Neural crest cell (in vitro differentiated cells): ENCODE measurements around the gene TRIP12. TPM values are rescaled to one million over a fixed set of nuclear protein-coding genes. Genes with fewer than 3 reads are reported as not detected.

Experiments used
- DNase-seq: peaks from one replicate; pipeline ENCODE4 v3.0.0; 2021; ENCODE audit warnings: low read depth, mixed read lengths, low spot score
- H3K27ac Mint-ChIP-seq: one replicate; pipeline ENCODE4 v1.8.0; 2021; ENCODE audit warnings: mild to moderate bottlenecking, mixed read lengths; ENCODE audit not compliant: unreplicated experiment
- H3K27me3 Mint-ChIP-seq: 2 replicates; pipeline ENCODE4 v1.8.0; 2021; ENCODE audit warnings: low read depth, mild to moderate bottlenecking, mixed read lengths
- H3K36me3 Mint-ChIP-seq: 2 replicates; pipeline ENCODE4 v1.8.0; 2021; ENCODE audit warnings: low read depth, mild to moderate bottlenecking, mixed read lengths
- H3K4me1 Mint-ChIP-seq: 2 replicates; pipeline ENCODE4 v1.8.0; 2021; ENCODE audit warnings: mixed read lengths
- H3K4me3 Mint-ChIP-seq: one replicate; pipeline ENCODE4 v1.8.0; 2021; ENCODE audit warnings: mild to moderate bottlenecking, mixed read lengths
- H3K9me3 Mint-ChIP-seq: 2 replicates; pipeline ENCODE4 v1.8.0; 2021; ENCODE audit warnings: mixed read lengths
- total RNA-seq: library from RNA; stranded (reverse); gene quantifications from 2 replicates; pipeline ENCODE4 v1.2.1, GENCODE V29; 2021
- TF ChIP-seq, protein P1 (sequence below): fragments of 200-600 bp; sonication (generic); conservative IDR thresholded peaks from 2 replicates; pipeline ENCODE4 v1.5.0; 2021; ENCODE audit warnings: antibody characterized with exemption, mild to moderate bottlenecking

The TRIP12 gene
- total RNA-seq, 1 donor from 2014 or later: 222 TPM

DNA sequence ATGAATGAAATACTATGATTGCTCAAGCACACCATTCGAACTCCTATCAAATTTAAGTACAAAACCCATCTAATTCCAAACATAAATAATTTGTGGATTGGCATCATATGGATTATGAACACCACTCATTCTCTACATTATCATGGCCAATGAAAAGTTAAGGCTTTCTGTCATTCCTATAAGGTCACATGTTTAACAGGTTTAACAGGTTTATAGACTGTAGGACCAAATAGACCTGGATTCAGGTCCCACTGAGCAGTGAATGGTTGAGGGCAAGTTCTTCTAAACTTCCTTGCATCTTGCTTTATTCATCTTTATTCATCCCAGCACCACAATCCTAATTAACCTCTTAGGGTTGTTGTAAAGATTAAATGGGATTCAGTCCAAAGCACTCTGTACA lies 33.9 kb upstream of the TRIP12 start:
- Mint-ChIP-seq H3K4me3 (no peak overlapping the region), H3K27me3 (no peaks in the 10 kb centered on the region), H3K9me3 (no peaks in the 10 kb centered on the region), H3K36me3 (no peaks in the 10 kb centered on the region), H3K4me1 (peaks cover 13% of the 10 kb centered on the region), H3K27ac (no peak overlapping the region)
- no peak for DNase-seq
- TF ChIP-seq, protein P1, sequence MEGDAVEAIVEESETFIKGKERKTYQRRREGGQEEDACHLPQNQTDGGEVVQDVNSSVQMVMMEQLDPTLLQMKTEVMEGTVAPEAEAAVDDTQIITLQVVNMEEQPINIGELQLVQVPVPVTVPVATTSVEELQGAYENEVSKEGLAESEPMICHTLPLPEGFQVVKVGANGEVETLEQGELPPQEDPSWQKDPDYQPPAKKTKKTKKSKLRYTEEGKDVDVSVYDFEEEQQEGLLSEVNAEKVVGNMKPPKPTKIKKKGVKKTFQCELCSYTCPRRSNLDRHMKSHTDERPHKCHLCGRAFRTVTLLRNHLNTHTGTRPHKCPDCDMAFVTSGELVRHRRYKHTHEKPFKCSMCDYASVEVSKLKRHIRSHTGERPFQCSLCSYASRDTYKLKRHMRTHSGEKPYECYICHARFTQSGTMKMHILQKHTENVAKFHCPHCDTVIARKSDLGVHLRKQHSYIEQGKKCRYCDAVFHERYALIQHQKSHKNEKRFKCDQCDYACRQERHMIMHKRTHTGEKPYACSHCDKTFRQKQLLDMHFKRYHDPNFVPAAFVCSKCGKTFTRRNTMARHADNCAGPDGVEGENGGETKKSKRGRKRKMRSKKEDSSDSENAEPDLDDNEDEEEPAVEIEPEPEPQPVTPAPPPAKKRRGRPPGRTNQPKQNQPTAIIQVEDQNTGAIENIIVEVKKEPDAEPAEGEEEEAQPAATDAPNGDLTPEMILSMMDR: no peak

DNA sequence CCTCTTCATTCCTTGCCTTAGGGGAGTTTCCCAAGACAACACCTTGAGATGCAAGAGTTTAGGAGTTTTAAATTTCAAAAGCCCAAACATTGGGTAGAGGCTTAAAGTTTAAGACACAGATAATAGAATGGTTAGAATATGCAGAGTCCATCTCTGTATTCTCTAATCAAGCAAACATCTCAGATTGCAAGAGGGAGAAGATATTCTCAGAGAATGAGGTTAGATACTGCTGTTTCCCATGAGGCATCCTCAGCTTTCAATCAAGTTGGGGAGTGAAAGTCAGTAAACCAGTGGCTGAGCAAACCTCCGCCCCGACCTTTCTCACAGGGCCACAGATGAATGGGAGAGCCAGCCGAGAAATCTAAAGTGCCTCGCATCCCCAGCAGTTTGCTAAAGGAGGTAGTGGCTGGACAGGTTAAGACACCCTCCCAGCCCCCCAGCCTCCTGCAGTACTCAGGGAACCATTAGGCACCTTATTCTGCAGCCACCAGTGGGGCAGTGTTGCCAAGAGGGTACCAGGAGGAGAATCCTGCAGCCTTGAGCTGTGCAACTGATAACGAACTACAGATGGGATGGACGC lies 30.5 kb upstream of the TRIP12 start:
- DNase-seq: no peak
- no peaks in the 10 kb centered on the region for H3K36me3 Mint-ChIP-seq
- no peaks in the 10 kb centered on the region for H3K9me3 Mint-ChIP-seq
- TF ChIP-seq, protein P1: no peak
- no peaks in the 10 kb centered on the region for H3K27me3 Mint-ChIP-seq
- H3K27ac Mint-ChIP-seq: no peak overlapping the region
- peaks cover 13% of the 10 kb centered on the region for H3K4me1 Mint-ChIP-seq
- H3K4me3 Mint-ChIP-seq: no peak overlapping the region

DNA sequence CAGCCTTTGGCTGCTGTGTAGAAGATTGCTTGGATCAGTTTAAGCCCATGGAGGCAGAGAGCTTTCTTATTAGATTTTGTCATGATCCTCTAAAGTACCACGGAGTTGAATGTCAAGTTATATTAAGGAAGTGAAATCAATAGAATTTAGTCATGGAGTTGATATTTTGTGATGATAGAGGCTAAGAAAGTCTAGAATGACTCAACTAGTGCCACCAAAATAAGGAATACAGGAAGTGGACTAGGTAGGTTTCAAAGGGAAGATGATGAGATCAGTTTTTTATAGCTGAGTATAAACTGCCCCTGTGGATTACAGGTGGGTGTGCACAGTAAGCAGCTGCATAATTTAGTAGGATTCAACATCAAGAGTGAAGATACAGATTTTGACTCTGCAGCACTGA lies 25.7 kb upstream of the TRIP12 start:
- TF ChIP-seq, protein P1: no peak

DNA sequence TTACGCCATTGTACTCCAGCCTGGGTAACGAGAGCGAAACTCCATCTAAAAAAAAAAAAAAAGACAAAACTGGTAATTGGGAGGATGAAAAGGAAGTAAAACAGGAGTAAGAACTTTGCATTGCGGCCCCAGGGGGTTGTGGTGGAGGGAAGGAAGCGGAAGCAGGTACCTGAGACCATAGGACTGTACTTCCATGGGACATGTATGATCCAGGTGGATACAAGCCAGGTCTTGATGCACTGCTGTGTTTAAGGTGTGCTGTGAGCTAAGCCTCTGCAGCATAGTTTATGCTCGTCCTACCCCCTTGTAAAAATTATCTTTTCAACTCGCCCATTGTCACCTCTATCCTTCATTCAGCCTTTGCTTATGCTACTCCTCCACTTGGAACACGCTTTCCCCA lies 24.2 kb upstream of the TRIP12 start:
- DNase-seq: no peak
- Mint-ChIP-seq H3K36me3 (peaks cover 7% of the 10 kb centered on the region), H3K27ac (no peak overlapping the region)

More for the DNA sequence above, 25.7 kb upstream of the TRIP12 start:
- no peak for DNase-seq
- Mint-ChIP-seq H3K9me3 (no peaks in the 10 kb centered on the region), H3K27ac (no peak overlapping the region), H3K27me3 (no peaks in the 10 kb centered on the region), H3K4me3 (no peak overlapping the region), H3K4me1 (peaks cover 5% of the 10 kb centered on the region), H3K36me3 (peaks cover 7% of the 10 kb centered on the region)

DNA sequence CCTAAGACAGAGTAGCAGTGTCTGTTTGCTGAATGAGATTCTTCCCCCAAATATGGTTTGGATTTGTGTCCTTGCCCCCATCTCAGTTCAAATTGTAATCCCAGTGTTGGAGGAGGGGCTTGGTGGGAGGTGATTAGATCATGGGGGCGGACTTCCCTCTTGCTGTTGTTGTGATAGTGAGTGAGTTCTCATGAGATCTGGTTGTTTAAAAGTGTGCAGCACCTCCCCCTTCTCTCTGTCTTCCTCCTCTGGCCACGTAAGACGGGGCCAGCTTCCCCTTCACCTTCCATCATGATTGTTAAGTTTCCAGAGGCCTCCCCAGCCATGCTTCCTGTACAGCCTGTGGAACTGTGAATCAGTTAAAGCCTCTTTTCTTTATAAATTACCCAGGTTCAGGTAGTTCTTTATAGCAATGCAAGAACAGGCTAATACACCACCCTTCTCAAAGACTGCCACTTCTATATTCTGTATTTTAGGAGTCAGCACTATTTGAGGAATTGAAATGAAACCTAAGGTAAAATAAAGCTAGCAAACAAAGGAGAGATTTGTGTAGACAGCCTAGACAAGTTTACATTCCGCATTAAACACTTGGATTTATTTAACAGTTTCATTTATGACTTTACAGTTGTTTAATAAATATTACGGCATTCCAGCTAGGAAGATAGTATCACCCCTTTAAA lies 22.1 kb upstream of the TRIP12 start:
- Mint-ChIP-seq H3K27ac (peak overlapping the region; percentile 44), H3K4me1 (peaks cover 5% of the 10 kb centered on the region), H3K9me3 (no peaks in the 10 kb centered on the region), H3K4me3 (no peak overlapping the region), H3K36me3 (peaks cover 7% of the 10 kb centered on the region), H3K27me3 (no peaks in the 10 kb centered on the region)
- DNase-seq: no peak
- TF ChIP-seq, protein P1: no peak

More for the DNA sequence above, 24.2 kb upstream of the TRIP12 start:
- H3K9me3 Mint-ChIP-seq: no peaks in the 10 kb centered on the region
- H3K27me3 Mint-ChIP-seq: no peaks in the 10 kb centered on the region
- TF ChIP-seq, protein P1: no peak
- peaks cover 5% of the 10 kb centered on the region for H3K4me1 Mint-ChIP-seq
- H3K4me3 Mint-ChIP-seq: no peak overlapping the region
